Measurements from ENCODE around the gene OR51V1. TPM values are rescaled to one million over a fixed set of nuclear protein-coding genes. Genes with fewer than 3 reads are reported as not detected.

Gene OR51V1
- total and polyA plus RNA-seq, 7 donors = not detected

DNA sequence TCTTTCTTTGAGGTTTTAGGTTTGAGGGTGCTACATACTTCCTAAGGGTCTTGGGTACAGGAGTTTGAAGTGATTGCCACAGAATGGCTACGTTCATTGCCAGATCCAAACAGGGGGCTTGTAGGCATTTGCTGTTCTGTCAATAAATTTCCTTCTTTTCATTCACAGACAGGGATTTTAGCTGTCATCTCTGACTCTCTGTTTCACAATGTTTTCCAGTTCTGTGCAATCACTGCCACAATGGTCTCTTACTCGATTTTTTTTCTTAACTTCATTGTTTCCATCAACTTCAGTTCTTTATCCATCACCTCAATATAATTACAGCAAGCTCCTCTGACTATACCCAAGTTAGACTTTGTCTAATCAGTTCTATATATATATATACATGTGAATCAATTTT lies 40.0 kb upstream of the OR51V1 start:
- H3K9me3 ChIP-seq = no peaks in the 10 kb centered on the region
- H3K4me3 ChIP-seq = no peak overlapping the region
- TF ChIP-seq CTCF (IDR thresholded peaks at IDR 0.05) = no peak
- no peak overlapping the region for H3K27ac ChIP-seq
- H3K4me1 ChIP-seq = no peaks in the 10 kb centered on the region
- no peak for ATAC-seq
- intact Hi-C loops (cut with DNase I) = no loop called here
- no peak for DNase-seq
- H3K27me3 ChIP-seq (ENCODE audit: insufficient read depth in 3 of 3, low read length in 2 of 3) = no peaks in the 10 kb centered on the region
- 52 to 65% (median 56%) methylated on average over 2 of the region's 2 CpGs for WGBS, 3 donors
- no peaks in the 10 kb centered on the region for H3K36me3 ChIP-seq (ENCODE audit: insufficient read depth in 1 of 2, low read depth in 1 of 2)

GRCh38 chr11:5240056-5240455 lies 39.6 kb upstream of the OR51V1 start:
- DNase-seq (no peak), ATAC-seq (no peak)
- Histone ChIP-seq H3K4me1 (no peaks in the 10 kb centered on the region), H3K27me3 (ENCODE audit: insufficient read depth in 3 of 3, low read length in 2 of 3) (no peaks in the 10 kb centered on the region), H3K27ac (no peak overlapping the region), H3K4me3 (no peak overlapping the region), H3K36me3 (ENCODE audit: insufficient read depth in 1 of 2, low read depth in 1 of 2) (no peaks in the 10 kb centered on the region), H3K9me3 (no peaks in the 10 kb centered on the region)
- 79 to 96% (median 81%) methylated on average over 1 of the region's 1 CpG for WGBS, 3 donors
- intact Hi-C loops (cut with DNase I) = no loop called here
- no peak for TF ChIP-seq CTCF (IDR thresholded peaks at IDR 0.05)

GRCh38 chr11:5239046-5239445 lies 38.6 kb upstream of the OR51V1 start:
- H3K9me3 ChIP-seq = no peaks in the 10 kb centered on the region
- H3K4me1 ChIP-seq = no peaks in the 10 kb centered on the region
- no peak overlapping the region for H3K27ac ChIP-seq
- H3K36me3 ChIP-seq (ENCODE audit: insufficient read depth in 1 of 2, low read depth in 1 of 2) = no peaks in the 10 kb centered on the region
- ATAC-seq (no peak), DNase-seq (no peak)
- no peak for TF ChIP-seq CTCF (IDR thresholded peaks at IDR 0.05)
- H3K27me3 ChIP-seq (ENCODE audit: insufficient read depth in 3 of 3, low read length in 2 of 3) = no peaks in the 10 kb centered on the region
- no peak overlapping the region for H3K4me3 ChIP-seq
- intact Hi-C loops (cut with DNase I) = no loop called here

DNA sequence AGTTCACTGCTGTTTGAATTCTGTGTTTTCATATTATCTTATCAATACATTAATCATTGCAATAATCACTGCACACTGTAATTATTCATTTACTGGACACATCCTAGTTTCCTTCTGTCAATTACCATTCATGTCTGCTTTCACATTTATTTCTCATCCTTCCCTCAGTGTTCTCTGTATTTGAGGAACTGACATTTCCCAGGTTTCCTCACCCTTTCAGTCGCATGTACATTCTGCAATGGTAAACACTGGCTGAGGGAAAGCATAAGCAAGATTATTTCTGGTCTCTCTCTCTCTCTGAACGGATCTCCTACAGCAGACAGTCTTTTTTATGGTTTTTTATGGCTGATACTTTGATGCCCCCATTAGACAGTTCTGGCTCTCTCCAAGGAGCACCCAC lies 38.0 kb upstream of the OR51V1 start:
- no peak overlapping the region for H3K27ac ChIP-seq
- H3K4me1 ChIP-seq = no peaks in the 10 kb centered on the region
- H3K27me3 ChIP-seq (ENCODE audit: insufficient read depth in 3 of 3, low read length in 2 of 3) = no peaks in the 10 kb centered on the region
- DNase-seq = no peak
- no peaks in the 10 kb centered on the region for H3K36me3 ChIP-seq (ENCODE audit: insufficient read depth in 1 of 2, low read depth in 1 of 2)
- no peak overlapping the region for H3K4me3 ChIP-seq
- no peak for TF ChIP-seq CTCF (IDR thresholded peaks at IDR 0.05)
- 51 to 61% (median 55%) methylated on average over 2 of the region's 2 CpGs for whole genome bisulfite sequencing, 3 donors
- intact Hi-C loops (cut with DNase I) = no loop called here
- H3K9me3 ChIP-seq = no peaks in the 10 kb centered on the region
- ATAC-seq = no peak

GRCh38 chr11:5237420-5237819 lies 36.9 kb upstream of the OR51V1 start:
- DNase-seq (no peak), ATAC-seq (no peak)
- H3K36me3 ChIP-seq (ENCODE audit: insufficient read depth in 1 of 2, low read depth in 1 of 2) = no peaks in the 10 kb centered on the region
- no peaks in the 10 kb centered on the region for H3K9me3 ChIP-seq
- no peak overlapping the region for H3K27ac ChIP-seq
- no peak for TF ChIP-seq CTCF (IDR thresholded peaks at IDR 0.05)
- H3K27me3 ChIP-seq (ENCODE audit: insufficient read depth in 3 of 3, low read length in 2 of 3) = no peaks in the 10 kb centered on the region
- WGBS, 3 donors = 36 to 93% (median 88%) methylated on average over 2 of the region's 2 CpGs
- H3K4me3 ChIP-seq = no peak overlapping the region
- H3K4me1 ChIP-seq = no peaks in the 10 kb centered on the region
- intact Hi-C loops (cut with DNase I) = no loop called here

Data from psoas muscle (tissue), 8 donors.